ENCODE results near the gene COPZ1. TPM values are rescaled to one million over a fixed set of nuclear protein-coding genes. Genes with fewer than 3 reads are reported as not detected.

Gene COPZ1
- total and polyA plus RNA-seq, 9 of the 15 experiments (the other 6 are each of a cell fraction or from before 2014, with no cell fraction given), result 137 to 487 (median 233) TPM

DNA sequence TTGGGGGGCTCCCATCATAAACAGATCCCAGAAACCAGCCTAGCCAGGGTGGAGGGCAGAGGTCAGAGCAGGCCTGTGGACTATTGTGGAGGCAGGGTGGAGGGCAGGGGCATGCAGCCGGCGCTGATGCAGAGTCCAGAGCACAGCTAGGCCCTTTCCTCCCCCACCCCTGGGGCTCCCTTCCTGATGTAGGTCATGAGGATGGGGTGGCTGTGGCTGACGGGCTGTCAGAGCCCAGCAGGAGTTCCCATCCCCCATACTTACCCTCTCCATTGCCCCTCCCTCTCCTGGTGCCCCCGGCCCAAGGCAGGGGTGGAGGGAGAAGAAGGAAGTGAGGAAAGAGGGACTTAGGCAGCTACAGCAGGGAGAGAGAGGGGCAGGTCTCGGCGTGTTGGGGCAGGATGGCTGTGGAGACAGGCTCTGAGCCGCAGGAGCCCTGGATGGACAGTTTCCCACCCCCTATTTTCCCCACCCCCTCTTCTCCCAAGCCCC lies 65.3 kb downstream of the COPZ1 start (continued):
- TF ChIP-seq RFX5 (IDR thresholded peaks at IDR 0.05; ENCODE audit: low read depth, low read length) (no peak), ZBTB2 (IDR thresholded peaks at IDR 0.05) (0 out of 2 replicates have a peak, but pooled peaks have one; percentile 34), OTX1 (CRISPR knock-in tag; IDR thresholded peaks at IDR 0.05) (no peak), TFAP4 (CRISPR knock-in tag; IDR thresholded peaks at IDR 0.05; ENCODE audit: borderline replicate concordance) (no peak), MTF1 (CRISPR knock-in tag; IDR thresholded peaks at IDR 0.05; ENCODE audit: borderline replicate concordance) (no peak), ATF6 (CRISPR knock-in tag; IDR thresholded peaks at IDR 0.05) (no peak), HMGN3 (IDR thresholded peaks at IDR 0.05; ENCODE audit: borderline replicate concordance, extremely low read depth, insufficient read length, low read depth, low read length) (no peak), WHSC1 (IDR thresholded peaks at IDR 0.05; ENCODE audit: low read length) (no peak), CEBPB (tag; IDR thresholded peaks at IDR 0.05) (no peak), ETV1 (tag; conservative IDR thresholded peaks at IDR 0.05; ENCODE audit: low read depth) (no peak), KDM1A (IDR thresholded peaks at IDR 0.05) (0 out of 4 replicates have a peak, but pooled peaks of 1 of the 2 experiments have one; percentile 8), CREM (IDR thresholded peaks at IDR 0.05; ENCODE audit: low read depth) (no peak), ZNF134 (CRISPR knock-in tag; conservative IDR thresholded peaks at IDR 0.05) (no peak), LARP7 (IDR thresholded peaks at IDR 0.05) (no peak), RAD51 (IDR thresholded peaks at IDR 0.05; ENCODE audit: borderline replicate concordance, low read depth) (no peak)
- TF ChIP-seq, protein P1, sequence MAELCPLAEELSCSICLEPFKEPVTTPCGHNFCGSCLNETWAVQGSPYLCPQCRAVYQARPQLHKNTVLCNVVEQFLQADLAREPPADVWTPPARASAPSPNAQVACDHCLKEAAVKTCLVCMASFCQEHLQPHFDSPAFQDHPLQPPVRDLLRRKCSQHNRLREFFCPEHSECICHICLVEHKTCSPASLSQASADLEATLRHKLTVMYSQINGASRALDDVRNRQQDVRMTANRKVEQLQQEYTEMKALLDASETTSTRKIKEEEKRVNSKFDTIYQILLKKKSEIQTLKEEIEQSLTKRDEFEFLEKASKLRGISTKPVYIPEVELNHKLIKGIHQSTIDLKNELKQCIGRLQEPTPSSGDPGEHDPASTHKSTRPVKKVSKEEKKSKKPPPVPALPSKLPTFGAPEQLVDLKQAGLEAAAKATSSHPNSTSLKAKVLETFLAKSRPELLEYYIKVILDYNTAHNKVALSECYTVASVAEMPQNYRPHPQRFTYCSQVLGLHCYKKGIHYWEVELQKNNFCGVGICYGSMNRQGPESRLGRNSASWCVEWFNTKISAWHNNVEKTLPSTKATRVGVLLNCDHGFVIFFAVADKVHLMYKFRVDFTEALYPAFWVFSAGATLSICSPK (IDR thresholded peaks at IDR 0.05; ENCODE audit: borderline replicate concordance), result no peak
- TF ChIP-seq, protein P2, sequence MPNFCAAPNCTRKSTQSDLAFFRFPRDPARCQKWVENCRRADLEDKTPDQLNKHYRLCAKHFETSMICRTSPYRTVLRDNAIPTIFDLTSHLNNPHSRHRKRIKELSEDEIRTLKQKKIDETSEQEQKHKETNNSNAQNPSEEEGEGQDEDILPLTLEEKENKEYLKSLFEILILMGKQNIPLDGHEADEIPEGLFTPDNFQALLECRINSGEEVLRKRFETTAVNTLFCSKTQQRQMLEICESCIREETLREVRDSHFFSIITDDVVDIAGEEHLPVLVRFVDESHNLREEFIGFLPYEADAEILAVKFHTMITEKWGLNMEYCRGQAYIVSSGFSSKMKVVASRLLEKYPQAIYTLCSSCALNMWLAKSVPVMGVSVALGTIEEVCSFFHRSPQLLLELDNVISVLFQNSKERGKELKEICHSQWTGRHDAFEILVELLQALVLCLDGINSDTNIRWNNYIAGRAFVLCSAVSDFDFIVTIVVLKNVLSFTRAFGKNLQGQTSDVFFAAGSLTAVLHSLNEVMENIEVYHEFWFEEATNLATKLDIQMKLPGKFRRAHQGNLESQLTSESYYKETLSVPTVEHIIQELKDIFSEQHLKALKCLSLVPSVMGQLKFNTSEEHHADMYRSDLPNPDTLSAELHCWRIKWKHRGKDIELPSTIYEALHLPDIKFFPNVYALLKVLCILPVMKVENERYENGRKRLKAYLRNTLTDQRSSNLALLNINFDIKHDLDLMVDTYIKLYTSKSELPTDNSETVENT (CRISPR knock-in tag; IDR thresholded peaks at IDR 0.05), result no peak
- TF ChIP-seq, protein P3, sequence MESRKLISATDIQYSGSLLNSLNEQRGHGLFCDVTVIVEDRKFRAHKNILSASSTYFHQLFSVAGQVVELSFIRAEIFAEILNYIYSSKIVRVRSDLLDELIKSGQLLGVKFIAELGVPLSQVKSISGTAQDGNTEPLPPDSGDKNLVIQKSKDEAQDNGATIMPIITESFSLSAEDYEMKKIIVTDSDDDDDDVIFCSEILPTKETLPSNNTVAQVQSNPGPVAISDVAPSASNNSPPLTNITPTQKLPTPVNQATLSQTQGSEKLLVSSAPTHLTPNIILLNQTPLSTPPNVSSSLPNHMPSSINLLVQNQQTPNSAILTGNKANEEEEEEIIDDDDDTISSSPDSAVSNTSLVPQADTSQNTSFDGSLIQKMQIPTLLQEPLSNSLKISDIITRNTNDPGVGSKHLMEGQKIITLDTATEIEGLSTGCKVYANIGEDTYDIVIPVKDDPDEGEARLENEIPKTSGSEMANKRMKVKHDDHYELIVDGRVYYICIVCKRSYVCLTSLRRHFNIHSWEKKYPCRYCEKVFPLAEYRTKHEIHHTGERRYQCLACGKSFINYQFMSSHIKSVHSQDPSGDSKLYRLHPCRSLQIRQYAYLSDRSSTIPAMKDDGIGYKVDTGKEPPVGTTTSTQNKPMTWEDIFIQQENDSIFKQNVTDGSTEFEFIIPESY (CRISPR knock-in tag; IDR thresholded peaks at IDR 0.05), result no peak
